ENCODE data around the gene DDN.

- TF ChIP-seq POLR2AphosphoS5 (IDR thresholded peaks at IDR 0.05; ENCODE audit: low read depth) (no peak), CTCF (IDR thresholded peaks at IDR 0.05; ENCODE audit: insufficient read depth, low read length) (no peak), SPI1 (IDR thresholded peaks at IDR 0.05; ENCODE audit: borderline replicate concordance, low read depth) (no peak), GABPA (IDR thresholded peaks at IDR 0.05; ENCODE audit: low read depth) (no peak), REST (IDR thresholded peaks at IDR 0.05; ENCODE audit: insufficient replicate concordance, low read depth) (no peak)
Measured at GRCh38 chr12:49021292-49021915, 22.2 kb upstream of the DDN start.
